GM21528 (cell line): ENCODE measurements around the gene ANO10.

ENCODE experiments used
- ATAC-seq: cut with Tn5 transposase; IDR thresholded peaks from one replicate; pipeline ENCODE4 v1.9.1; 2021; ENCODE audit warnings: mild to moderate bottlenecking, moderate library complexity; ENCODE audit not compliant: unreplicated experiment, low FRiP score

ANO10 gene

GRCh38 chr3:43334976-43335375 lies 286.8 kb downstream of the ANO10 start:
- no peak for ATAC-seq

- ATAC-seq: no peak
Observed at GRCh38 chr3:43331381-43331780, 290.4 kb downstream of the ANO10 start.

- no peak for ATAC-seq
Observed at GRCh38 chr3:43330981-43331380, 290.8 kb downstream of the ANO10 start.

GRCh38 chr3:43328653-43329052 lies 293.2 kb downstream of the ANO10 start:
- ATAC-seq: no peak

GRCh38 chr3:43327582-43327979 lies 294.2 kb downstream of the ANO10 start:
- ATAC-seq: no peak

GRCh38 chr3:43326891-43327581 lies 294.8 kb downstream of the ANO10 start:
- no peak for ATAC-seq

- no peak for ATAC-seq
Observed at GRCh38 chr3:43323541-43323940, 298.3 kb downstream of the ANO10 start.

GRCh38 chr3:43320288-43320687 lies 301.5 kb downstream of the ANO10 start:
- no peak for ATAC-seq

- ATAC-seq: no peak
Observed at GRCh38 chr3:43319794-43320193, 302.0 kb downstream of the ANO10 start.

GRCh38 chr3:43319376-43319775 lies 302.4 kb downstream of the ANO10 start:
- ATAC-seq: no peak

GRCh38 chr3:43317461-43318316 lies 304.1 kb downstream of the ANO10 start:
- ATAC-seq: no peak

- no peak for ATAC-seq
Observed at GRCh38 chr3:43316783-43317460, 304.9 kb downstream of the ANO10 start.
